C4-2B (cell line): ENCODE results near the gene SCAMP1.

Experiments used
- CTCF ChIP-seq: fragments of 450-650 bp; conservative IDR thresholded peaks from 2 replicates; pipeline ENCODE4 v1.5.1; 2017; ENCODE audit warnings: mild to moderate bottlenecking
- ZFX ChIP-seq: fragments of 450-650 bp; IDR thresholded peaks from 2 replicates; pipeline ENCODE4 v1.6.1; 2017

GRCh38 chr5:78345485-78345884, 14.9 kb upstream of the SCAMP1 start:
- TF ChIP-seq CTCF (no peak), ZFX (no peak)
